ENCODE data around the gene FBXO24.

DNA sequence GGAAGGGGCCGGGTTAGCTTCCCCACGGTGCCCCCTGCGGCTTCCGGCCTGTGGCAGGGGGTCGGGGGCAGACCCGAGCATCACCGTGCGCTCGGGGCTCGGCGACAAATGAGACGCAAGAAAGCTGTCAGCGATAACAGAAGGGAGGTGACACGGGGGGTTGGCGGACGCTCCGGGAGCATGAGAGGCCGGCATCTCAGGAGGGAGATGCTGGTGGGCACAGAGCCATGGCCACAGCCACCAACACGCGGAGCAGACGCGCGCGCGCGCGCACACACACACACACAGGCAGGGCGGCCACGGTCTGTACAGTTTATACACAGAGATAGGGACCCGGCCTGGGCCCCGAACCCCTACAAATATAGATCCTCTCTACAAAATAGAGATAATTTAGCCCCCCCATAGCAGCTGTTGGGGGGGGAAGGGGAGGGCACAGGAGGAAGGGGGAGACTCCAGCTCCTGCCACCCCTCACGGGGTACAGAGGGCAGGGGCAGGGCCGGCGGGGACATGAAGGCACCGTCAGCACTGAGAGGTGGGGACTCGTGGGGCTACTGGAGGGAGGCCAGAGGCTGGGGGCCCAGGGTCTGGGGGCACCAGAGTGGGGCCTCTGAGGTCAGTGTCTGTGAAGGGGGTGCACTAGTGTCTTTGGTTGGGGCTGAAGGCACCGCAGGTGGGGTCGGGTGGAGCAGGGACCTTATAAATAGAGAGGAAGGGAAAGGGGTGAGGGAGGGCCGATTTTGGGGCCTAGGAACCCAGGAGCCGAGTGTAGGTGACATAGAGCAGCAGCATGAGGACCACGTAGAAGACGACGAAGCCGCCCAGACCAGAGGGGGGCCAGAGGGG, 11.5 kb upstream of the FBXO24 start:
- TF ChIP-seq JUN (IDR thresholded peaks at IDR 0.05; ENCODE audit: low read depth, low read length), result no peak
- no peak for TF ChIP-seq RAD21 (IDR thresholded peaks at IDR 0.05 in 1 of 2, conservative IDR thresholded peaks at IDR 0.05 in 1 of 2; ENCODE audit: low read depth in 2 of 2, low read length in 2 of 2)
- no peak for TF ChIP-seq EZH2 (IDR thresholded peaks at IDR 0.05; ENCODE audit: low read depth, low read length, severe bottlenecking)
- no peak for TF ChIP-seq CTCF (IDR thresholded peaks at IDR 0.05; ENCODE audit: control extremely low read depth in 1 of 3, insufficient read depth in 1 of 3, low read depth in 1 of 3, low read length in 3 of 3)
- no peak for TF ChIP-seq JUND (IDR thresholded peaks at IDR 0.05; ENCODE audit: low read length)
- no peak for TF ChIP-seq POLR2A (IDR thresholded peaks at IDR 0.05; ENCODE audit: control extremely low read depth in 1 of 2, low read depth in 2 of 2, low read length in 2 of 2)
- no peak for TF ChIP-seq USF2 (IDR thresholded peaks at IDR 0.05; ENCODE audit: low read length)
- no peak for TF ChIP-seq ATF3 (IDR thresholded peaks at IDR 0.05; ENCODE audit: insufficient read depth, low read depth, low read length)
- TF ChIP-seq EP300 (IDR thresholded peaks at IDR 0.05; ENCODE audit: borderline replicate concordance in 1 of 2, low read depth in 2 of 2, low read length in 2 of 2), result no peak
- TF ChIP-seq, protein P1, sequence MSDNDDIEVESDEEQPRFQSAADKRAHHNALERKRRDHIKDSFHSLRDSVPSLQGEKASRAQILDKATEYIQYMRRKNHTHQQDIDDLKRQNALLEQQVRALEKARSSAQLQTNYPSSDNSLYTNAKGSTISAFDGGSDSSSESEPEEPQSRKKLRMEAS (IDR thresholded peaks at IDR 0.05), result no peak
- no peak for TF ChIP-seq NRF1 (IDR thresholded peaks at IDR 0.05; ENCODE audit: low read depth, low read length)

All from H1 (cell line).